Measurements from ENCODE around the gene CTTN. TPM values are rescaled to one million over a fixed set of nuclear protein-coding genes. Genes with fewer than 3 reads are reported as not detected.

Gene CTTN
- total RNA-seq, result 1 to 10 TPM; 1.3 to 2.6 (median 2.2) TPM
- polyA plus RNA-seq, result under 1 TPM in 1 of 2 donors, not detected in 1; 0.07 TPM
- total RNA-seq, result 3.1 reads per million, percentile 16 among the genes with 10 or more reads in this experiment

DNA sequence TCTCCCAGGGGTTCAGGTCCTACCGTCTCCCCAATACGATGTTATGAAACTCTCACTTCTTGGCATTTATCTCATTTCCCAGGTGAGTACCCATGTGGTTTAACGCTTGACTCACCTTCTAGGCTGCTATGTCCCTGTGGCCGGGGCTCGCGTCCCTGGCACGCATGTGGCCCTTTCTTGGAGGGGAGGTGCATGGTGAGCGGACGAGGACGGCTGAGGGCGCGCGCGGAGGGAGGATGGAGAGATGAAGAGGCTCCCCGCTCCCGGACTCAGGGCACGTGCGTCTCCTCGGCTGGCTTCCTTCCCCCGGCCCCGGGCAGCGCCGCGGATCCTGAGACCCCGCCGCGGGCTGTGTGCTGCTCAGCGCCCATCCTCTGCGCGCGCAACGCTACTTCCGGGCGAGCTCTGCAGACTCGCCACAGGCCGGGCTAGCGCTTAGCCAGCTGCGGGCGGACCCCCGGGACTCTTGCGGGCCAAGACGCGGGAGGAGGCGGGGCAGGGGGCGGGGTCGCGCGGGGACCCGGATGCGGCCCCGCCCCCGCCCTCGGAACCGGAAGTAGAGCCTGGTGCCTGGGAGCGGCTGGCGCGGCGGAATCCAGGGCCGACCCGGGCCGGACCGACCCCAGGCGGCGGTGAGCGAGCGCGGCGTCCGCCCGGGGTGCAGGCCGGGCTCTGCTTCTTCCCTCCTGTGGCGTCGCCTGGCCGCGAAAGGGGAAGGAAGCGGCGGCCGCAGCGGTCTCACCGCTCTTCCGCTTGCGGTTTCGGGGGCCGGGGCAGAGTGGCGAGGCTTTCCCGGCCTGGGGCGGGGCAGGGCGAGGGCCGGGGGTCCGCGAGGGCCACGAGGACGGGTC is at the start of gene CTTN:
TSS of gene CTTN (plus strand) at position 547 of the 851 bp plus-strand sequence. CDS start 8,769 bp downstream, outside the sequence.
- Histone ChIP-seq H3K27me3 (ENCODE audit: control insufficient read depth in 2 of 2, insufficient read depth in 2 of 2, low read length in 2 of 2) (no peaks in the 10 kb centered on the region), H3K9me3 (ENCODE audit: control insufficient read depth in 2 of 3, low read length in 3 of 3) (no peaks in the 10 kb centered on the region), H3K4me1 (ENCODE audit: control insufficient read depth in 2 of 2, insufficient read depth in 2 of 2, low read length in 2 of 2) (peaks cover 9% of the 10 kb centered on the region in 2 donors), H3K4me3 (ENCODE audit: low read length) (peak within 1 kb of the TSS; percentile 36), H3K36me3 (ENCODE audit: control insufficient read depth in 2 of 3, insufficient read depth in 3 of 3, low read length in 3 of 3) (no peaks in the 10 kb centered on the region), H3K27ac (ENCODE audit: low read depth, low read length) (peak within 1 kb of the TSS; percentile 54)
- ChIA-PET CTCF (no interaction called here), POLR2A (no interaction called here)
- Mint-ChIP-seq H3K36me3 (peaks cover 0 to 3% (median 0%) of the 10 kb centered on the region in 5 donors), H3K9me3 (peaks cover 0 to 2% (median 0%) of the 10 kb centered on the region in 11 donors), H3K27me3 (peaks cover 18 to 79% (median 31%) of the 10 kb centered on the region in 5 donors), H3K4me3 (peak within 1 kb of the TSS; percentile 76 to 97 (median 92)), H3K27ac (peak within 1 kb of the TSS in 7 of 9 donors; percentile 24 to 90 (median 65)), H3K4me1 (peaks cover 11 to 25% (median 12%) of the 10 kb centered on the region in 7 donors)
- DNase-seq (peak; percentile 26 to 78 (median 47)), ATAC-seq (peak; percentile 77)
- intact Hi-C loops (cut with micrococcal nuclease), result loop anchor here in 1 of 2 donors (10.0 kb wide), 1 partner anchor 123 kb away; the partner anchor contains the start of gene PPFIA1

DNA sequence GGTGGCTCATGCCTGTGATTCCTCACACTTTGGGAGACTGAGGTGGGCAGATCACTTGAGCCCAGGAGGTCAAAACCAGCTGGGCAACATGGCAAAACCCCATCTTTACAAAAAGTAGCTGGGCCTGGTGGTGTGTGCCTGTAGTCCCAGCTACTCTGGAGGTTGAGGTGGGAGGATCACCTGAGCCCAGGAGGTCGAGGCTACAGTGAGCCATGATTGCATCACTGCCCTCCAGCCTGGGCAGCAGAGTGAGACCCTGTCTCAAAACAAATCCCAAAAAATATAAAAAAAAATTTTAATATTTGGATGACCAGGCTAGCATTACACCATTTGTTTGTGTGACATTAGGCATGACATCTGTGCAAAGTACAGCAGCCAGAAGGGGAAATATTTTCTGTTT is 49.7 kb upstream of the CTTN start:
- peaks cover 4 to 53% (median 9%) of the 10 kb centered on the region in 5 donors for H3K36me3 Mint-ChIP-seq
- DNase-seq (no peak), ATAC-seq (no peak)
- CTCF ChIA-PET, result no interaction called here
- no peaks in the 10 kb centered on the region for H3K27me3 Mint-ChIP-seq
- POLR2A ChIA-PET, result no interaction called here
- H3K27ac Mint-ChIP-seq, result no peak overlapping the region
- H3K9me3 Mint-ChIP-seq, result peaks cover 0 to 1% (median 0%) of the 10 kb centered on the region in 11 donors
- H3K4me3 Mint-ChIP-seq, result no peak overlapping the region
- H3K4me1 ChIP-seq (ENCODE audit: control insufficient read depth in 2 of 2, insufficient read depth in 2 of 2, low read length in 2 of 2), result peaks cover 0 to 3% of the 10 kb centered on the region in 2 donors
- H3K27ac ChIP-seq (ENCODE audit: low read depth, low read length), result no peak overlapping the region
- H3K4me3 ChIP-seq (ENCODE audit: low read length), result no peak overlapping the region
- H3K36me3 ChIP-seq (ENCODE audit: control insufficient read depth in 2 of 3, insufficient read depth in 3 of 3, low read length in 3 of 3), result peaks cover 4 to 70% (median 13%) of the 10 kb centered on the region in 3 experiments
- no peaks in the 10 kb centered on the region for H3K27me3 ChIP-seq (ENCODE audit: control insufficient read depth in 2 of 2, insufficient read depth in 2 of 2, low read length in 2 of 2)
- peaks cover 0 to 9% (median 0%) of the 10 kb centered on the region in 7 donors for H3K4me1 Mint-ChIP-seq
- H3K9me3 ChIP-seq (ENCODE audit: control insufficient read depth in 2 of 3, low read length in 3 of 3), result no peaks in the 10 kb centered on the region
- intact Hi-C loops (cut with micrococcal nuclease), result no loop called here

- Mint-ChIP-seq H3K36me3 (peaks cover 2 to 64% (median 20%) of the 10 kb centered on the region in 5 donors), H3K9me3 (no peaks in the 10 kb centered on the region), H3K27me3 (no peaks in the 10 kb centered on the region), H3K27ac (no peak overlapping the region), H3K4me3 (no peak overlapping the region), H3K4me1 (peaks cover 0 to 15% (median 0%) of the 10 kb centered on the region in 7 donors)
- POLR2A ChIA-PET, result no interaction called here
- intact Hi-C loops (cut with micrococcal nuclease), result no loop called here
- Histone ChIP-seq H3K4me3 (ENCODE audit: low read length) (no peak overlapping the region), H3K9me3 (ENCODE audit: control insufficient read depth in 2 of 3, low read length in 3 of 3) (no peaks in the 10 kb centered on the region), H3K36me3 (ENCODE audit: control insufficient read depth in 2 of 3, insufficient read depth in 3 of 3, low read length in 3 of 3) (peaks cover 0 to 75% (median 4%) of the 10 kb centered on the region in 3 experiments), H3K27ac (ENCODE audit: low read depth, low read length) (no peak overlapping the region), H3K4me1 (ENCODE audit: control insufficient read depth in 2 of 2, insufficient read depth in 2 of 2, low read length in 2 of 2) (peaks cover 0 to 3% of the 10 kb centered on the region in 2 donors), H3K27me3 (ENCODE audit: control insufficient read depth in 2 of 2, insufficient read depth in 2 of 2, low read length in 2 of 2) (no peaks in the 10 kb centered on the region)
- no peak for ATAC-seq
- CTCF ChIA-PET, result no interaction called here
- DNase-seq, result no peak
These were observed 46.7 kb upstream of the CTTN start for GRCh38 chr11:70351646-70352045.

GRCh38 chr11:70352100-70352499 is 46.2 kb upstream of the CTTN start:
- Histone ChIP-seq H3K4me3 (ENCODE audit: low read length) (no peak overlapping the region), H3K27me3 (ENCODE audit: control insufficient read depth in 2 of 2, insufficient read depth in 2 of 2, low read length in 2 of 2) (no peaks in the 10 kb centered on the region), H3K4me1 (ENCODE audit: control insufficient read depth in 2 of 2, insufficient read depth in 2 of 2, low read length in 2 of 2) (peaks cover 0 to 3% of the 10 kb centered on the region in 2 donors), H3K36me3 (ENCODE audit: control insufficient read depth in 2 of 3, insufficient read depth in 3 of 3, low read length in 3 of 3) (peaks cover 0 to 75% (median 4%) of the 10 kb centered on the region in 3 experiments), H3K9me3 (ENCODE audit: control insufficient read depth in 2 of 3, low read length in 3 of 3) (no peaks in the 10 kb centered on the region), H3K27ac (ENCODE audit: low read depth, low read length) (no peak overlapping the region)
- DNase-seq, result no peak
- CTCF ChIA-PET, result no interaction called here
- no peaks in the 10 kb centered on the region for H3K27me3 Mint-ChIP-seq
- H3K9me3 Mint-ChIP-seq, result no peaks in the 10 kb centered on the region
- no peak overlapping the region for H3K27ac Mint-ChIP-seq
- POLR2A ChIA-PET, result no interaction called here
- no peak for ATAC-seq
- intact Hi-C loops (cut with micrococcal nuclease), result no loop called here
- peaks cover 0 to 15% (median 0%) of the 10 kb centered on the region in 7 donors for H3K4me1 Mint-ChIP-seq
- H3K4me3 Mint-ChIP-seq, result no peak overlapping the region
- H3K36me3 Mint-ChIP-seq, result peaks cover 4 to 65% (median 23%) of the 10 kb centered on the region in 5 donors

GRCh38 chr11:70352601-70353000 is 45.7 kb upstream of the CTTN start:
- no peaks in the 10 kb centered on the region for H3K27me3 Mint-ChIP-seq
- H3K27me3 ChIP-seq (ENCODE audit: control insufficient read depth in 2 of 2, insufficient read depth in 2 of 2, low read length in 2 of 2), result no peaks in the 10 kb centered on the region
- no peak for ATAC-seq
- peaks cover 0 to 3% of the 10 kb centered on the region in 2 donors for H3K4me1 ChIP-seq (ENCODE audit: control insufficient read depth in 2 of 2, insufficient read depth in 2 of 2, low read length in 2 of 2)
- no peak overlapping the region for H3K27ac Mint-ChIP-seq
- H3K27ac ChIP-seq (ENCODE audit: low read depth, low read length), result no peak overlapping the region
- H3K9me3 ChIP-seq (ENCODE audit: control insufficient read depth in 2 of 3, low read length in 3 of 3), result no peaks in the 10 kb centered on the region
- POLR2A ChIA-PET, result no interaction called here
- no peaks in the 10 kb centered on the region for H3K9me3 Mint-ChIP-seq
- H3K4me3 Mint-ChIP-seq, result no peak overlapping the region
- peaks cover 4 to 62% (median 21%) of the 10 kb centered on the region in 5 donors for H3K36me3 Mint-ChIP-seq
- intact Hi-C loops (cut with micrococcal nuclease), result no loop called here
- no peak overlapping the region for H3K4me3 ChIP-seq (ENCODE audit: low read length)
- H3K4me1 Mint-ChIP-seq, result peaks cover 0 to 15% (median 0%) of the 10 kb centered on the region in 7 donors
- no peak for DNase-seq
- CTCF ChIA-PET, result no interaction called here
- peaks cover 0 to 74% (median 4%) of the 10 kb centered on the region in 3 experiments for H3K36me3 ChIP-seq (ENCODE audit: control insufficient read depth in 2 of 3, insufficient read depth in 3 of 3, low read length in 3 of 3)

- Histone ChIP-seq H3K27ac (ENCODE audit: low read depth, low read length) (no peak overlapping the region), H3K4me3 (ENCODE audit: low read length) (no peak overlapping the region), H3K27me3 (ENCODE audit: control insufficient read depth in 2 of 2, insufficient read depth in 2 of 2, low read length in 2 of 2) (no peaks in the 10 kb centered on the region), H3K4me1 (ENCODE audit: control insufficient read depth in 2 of 2, insufficient read depth in 2 of 2, low read length in 2 of 2) (peaks cover 0 to 3% of the 10 kb centered on the region in 2 donors), H3K36me3 (ENCODE audit: control insufficient read depth in 2 of 3, insufficient read depth in 3 of 3, low read length in 3 of 3) (peaks cover 0 to 70% (median 1%) of the 10 kb centered on the region in 3 experiments), H3K9me3 (ENCODE audit: control insufficient read depth in 2 of 3, low read length in 3 of 3) (no peaks in the 10 kb centered on the region)
- Mint-ChIP-seq H3K4me1 (peaks cover 0 to 15% (median 0%) of the 10 kb centered on the region in 7 donors), H3K27me3 (no peaks in the 10 kb centered on the region), H3K36me3 (peaks cover 4 to 60% (median 21%) of the 10 kb centered on the region in 5 donors), H3K27ac (no peak overlapping the region), H3K9me3 (no peaks in the 10 kb centered on the region), H3K4me3 (no peak overlapping the region)
- POLR2A ChIA-PET, result no interaction called here
- ATAC-seq, result no peak
- DNase-seq, result no peak
- intact Hi-C loops (cut with micrococcal nuclease), result no loop called here
- CTCF ChIA-PET, result no interaction called here
These were observed 45.0 kb upstream of the CTTN start for GRCh38 chr11:70353329-70353728.

Data from naive thymus-derived CD4-positive, alpha-beta T cell (primary cell).